GM12878 (cell line): Measurements from ENCODE around the gene KIRREL3. TPM values are rescaled to one million over a fixed set of nuclear protein-coding genes. Genes with fewer than 3 reads are reported as not detected.
A peak's percentile ranks its signal among the peaks of the same experiment; 100 is the strongest.

Experiments used
- ATF7 ChIP-seq: fragments of 450-650 bp; IDR thresholded peaks from 2 replicates; pipeline ENCODE4 v1.6.1; 2016; ENCODE audit warnings: low read depth, mild to moderate bottlenecking
- BHLHE40 ChIP-seq, 2 experiments: fragments of 450-650 bp in 1 of 2; IDR thresholded peaks; 2 replicates each; pipeline ENCODE4 v1.6.1; 2011 to 2017; ENCODE audit warnings: low read depth in 2 of 2, borderline replicate concordance in 1 of 2, improper control_type of control experiment in 1 of 2, low read length in 1 of 2, mild to moderate bottlenecking in 1 of 2
- CBX5 ChIP-seq: sonication (generic); IDR thresholded peaks from 2 replicates; pipeline ENCODE4 v1.6.1; 2016; ENCODE audit warnings: low read depth, moderate library complexity, mild to moderate bottlenecking, inconsistent platforms
- CREM ChIP-seq: IDR thresholded peaks from 2 replicates; pipeline ENCODE4 v1.6.1; 2014; ENCODE audit warnings: antibody characterized with exemption, low read depth
- GATAD2B ChIP-seq: fragments of 450-650 bp; conservative IDR thresholded peaks from 2 replicates; pipeline ENCODE4 v1.6.1; 2017; ENCODE audit warnings: low read depth, mild to moderate bottlenecking, moderate library complexity
- JUNB ChIP-seq: IDR thresholded peaks from 2 replicates; pipeline ENCODE4 v1.6.1; 2016; ENCODE audit warnings: antibody characterized with exemption, mild to moderate bottlenecking
- MXI1 ChIP-seq: fragments of 150-350 bp; IDR thresholded peaks from 2 replicates; pipeline ENCODE4 v1.6.1; 2011; ENCODE audit warnings: low read depth, mild to moderate bottlenecking, inconsistent platforms, low read length, improper control_type of control experiment
- MYC ChIP-seq: IDR thresholded peaks from 2 replicates; pipeline ENCODE4 v1.6.1; 2011; ENCODE audit warnings: mild to moderate bottlenecking, low read length, moderate library complexity, inconsistent platforms; ENCODE audit not compliant: insufficient read depth, insufficient replicate concordance, insufficient read length, severe bottlenecking
- SMARCA5 ChIP-seq: fragments of 450-650 bp; IDR thresholded peaks from 2 replicates; pipeline ENCODE4 v1.6.1; 2017; ENCODE audit warnings: mild to moderate bottlenecking
- ZNF687 ChIP-seq: fragments of 450-650 bp; IDR thresholded peaks from 2 replicates; pipeline ENCODE4 v1.6.1; 2017; ENCODE audit warnings: mild to moderate bottlenecking, moderate library complexity
- polyA plus RNA-seq, 11 experiments: library from polyadenylated mRNA; depleted of rRNA in 4 of 11; unstranded in 6 of 11; stranded (reverse) in 5 of 11; fragments of >200 nt; fragmentation: Nextera tagmentation in 4 of 11; fragmentation: Illumina TruSeq in 1 of 11; extraction: Ambion mirVana in 4 of 11; extraction: Trizol in 1 of 11; gene quantifications; 1 replicate in 1 of 11; 2 replicates in 10 of 11; pipeline versions ENCODE4 v1.2.1 to v1.2.3, GENCODE V29; 2011 to 2016; ENCODE audit warnings: inconsistent platforms in 2 of 11, missing spikeins in 2 of 11, low read depth in 1 of 11
- total RNA-seq, 4 experiments: library from RNA; depleted of rRNA in 3 of 4; stranded (reverse); fragments of >200 nt in 3 of 4; fragmentation: Illumina TruSeq in 1 of 4; extraction: Trizol in 1 of 4; gene quantifications; 2 replicates each; pipeline versions ENCODE4 v1.2.1 to v1.2.3, GENCODE V29; 2013 to 2021
- TF ChIP-seq, protein P1 (sequence below): fragments of 450-650 bp; IDR thresholded peaks from 2 replicates; pipeline ENCODE4 v1.6.1; 2017; ENCODE audit warnings: mild to moderate bottlenecking, moderate library complexity

KIRREL3 gene
- total and polyA plus RNA-seq, 10 of the 15 experiments (the other 5 are each of a cell fraction or from before 2014, with no cell fraction given) = under 0.01 TPM; not detected in 9

- TF ChIP-seq MXI1 (peak; percentile 33; the same call in 1 of the 2 replicates), BHLHE40 (IDR thresholded peaks at IDR 0.05; ENCODE audit: borderline replicate concordance in 1 of 2, low read depth in 2 of 2, low read length in 1 of 2) (peak; percentile 13 to 38; a peak in 2 of 4 replicates), SMARCA5 (peak; percentile 65; the same call in 1 of the 2 replicates), JUNB (no peak), GATAD2B (0 out of 2 replicates have a peak, but pooled peaks have one; percentile 61), ZNF687 (0 out of 2 replicates have a peak, but pooled peaks have one; percentile 29), MYC (no peak), ATF7 (no peak), CREM (peak; percentile 30; the same call in 1 of the 2 replicates), CBX5 (no peak)
- TF ChIP-seq, protein P1, sequence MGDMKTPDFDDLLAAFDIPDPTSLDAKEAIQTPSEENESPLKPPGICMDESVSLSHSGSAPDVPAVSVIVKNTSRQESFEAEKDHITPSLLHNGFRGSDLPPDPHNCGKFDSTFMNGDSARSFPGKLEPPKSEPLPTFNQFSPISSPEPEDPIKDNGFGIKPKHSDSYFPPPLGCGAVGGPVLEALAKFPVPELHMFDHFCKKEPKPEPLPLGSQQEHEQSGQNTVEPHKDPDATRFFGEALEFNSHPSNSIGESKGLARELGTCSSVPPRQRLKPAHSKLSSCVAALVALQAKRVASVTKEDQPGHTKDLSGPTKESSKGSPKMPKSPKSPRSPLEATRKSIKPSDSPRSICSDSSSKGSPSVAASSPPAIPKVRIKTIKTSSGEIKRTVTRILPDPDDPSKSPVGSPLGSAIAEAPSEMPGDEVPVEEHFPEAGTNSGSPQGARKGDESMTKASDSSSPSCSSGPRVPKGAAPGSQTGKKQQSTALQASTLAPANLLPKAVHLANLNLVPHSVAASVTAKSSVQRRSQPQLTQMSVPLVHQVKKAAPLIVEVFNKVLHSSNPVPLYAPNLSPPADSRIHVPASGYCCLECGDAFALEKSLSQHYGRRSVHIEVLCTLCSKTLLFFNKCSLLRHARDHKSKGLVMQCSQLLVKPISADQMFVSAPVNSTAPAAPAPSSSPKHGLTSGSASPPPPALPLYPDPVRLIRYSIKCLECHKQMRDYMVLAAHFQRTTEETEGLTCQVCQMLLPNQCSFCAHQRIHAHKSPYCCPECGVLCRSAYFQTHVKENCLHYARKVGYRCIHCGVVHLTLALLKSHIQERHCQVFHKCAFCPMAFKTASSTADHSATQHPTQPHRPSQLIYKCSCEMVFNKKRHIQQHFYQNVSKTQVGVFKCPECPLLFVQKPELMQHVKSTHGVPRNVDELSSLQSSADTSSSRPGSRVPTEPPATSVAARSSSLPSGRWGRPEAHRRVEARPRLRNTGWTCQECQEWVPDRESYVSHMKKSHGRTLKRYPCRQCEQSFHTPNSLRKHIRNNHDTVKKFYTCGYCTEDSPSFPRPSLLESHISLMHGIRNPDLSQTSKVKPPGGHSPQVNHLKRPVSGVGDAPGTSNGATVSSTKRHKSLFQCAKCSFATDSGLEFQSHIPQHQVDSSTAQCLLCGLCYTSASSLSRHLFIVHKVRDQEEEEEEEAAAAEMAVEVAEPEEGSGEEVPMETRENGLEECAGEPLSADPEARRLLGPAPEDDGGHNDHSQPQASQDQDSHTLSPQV = no peak
These were observed 519.9 kb downstream of the KIRREL3 start (continued) for GRCh38 chr11:126480410-126481302.
